LNCaP clone FGC (cell line): ENCODE results near the gene RPL35.

Experiments used
- DNase-seq: peaks from one replicate; pipeline ENCODE4 v3.0.0-alpha.2; 2011; ENCODE audit warnings: low read depth
- H3K4me3 ChIP-seq: 2 replicates; pipeline ENCODE4 v1.5.1; 2011; ENCODE audit warnings: mild to moderate bottlenecking, low read depth, low read length, control low read depth
- CTCF ChIP-seq: IDR thresholded peaks from 2 replicates; pipeline ENCODE4 v1.5.1; 2012; ENCODE audit warnings: mild to moderate bottlenecking; ENCODE audit not compliant: control insufficient read depth, insufficient read depth; ENCODE audit errors: extremely low read depth

RPL35 gene

GRCh38 chr9:124815601-124816000 is 46.2 kb downstream of the RPL35 start:
- no peak for TF ChIP-seq CTCF
- H3K4me3 ChIP-seq = no peak overlapping the region
- DNase-seq = no peak

- no peak overlapping the region for H3K4me3 ChIP-seq
- DNase-seq = no peak
- no peak for TF ChIP-seq CTCF
Measured at GRCh38 chr9:124814164-124814535, 47.6 kb downstream of the RPL35 start.

DNA sequence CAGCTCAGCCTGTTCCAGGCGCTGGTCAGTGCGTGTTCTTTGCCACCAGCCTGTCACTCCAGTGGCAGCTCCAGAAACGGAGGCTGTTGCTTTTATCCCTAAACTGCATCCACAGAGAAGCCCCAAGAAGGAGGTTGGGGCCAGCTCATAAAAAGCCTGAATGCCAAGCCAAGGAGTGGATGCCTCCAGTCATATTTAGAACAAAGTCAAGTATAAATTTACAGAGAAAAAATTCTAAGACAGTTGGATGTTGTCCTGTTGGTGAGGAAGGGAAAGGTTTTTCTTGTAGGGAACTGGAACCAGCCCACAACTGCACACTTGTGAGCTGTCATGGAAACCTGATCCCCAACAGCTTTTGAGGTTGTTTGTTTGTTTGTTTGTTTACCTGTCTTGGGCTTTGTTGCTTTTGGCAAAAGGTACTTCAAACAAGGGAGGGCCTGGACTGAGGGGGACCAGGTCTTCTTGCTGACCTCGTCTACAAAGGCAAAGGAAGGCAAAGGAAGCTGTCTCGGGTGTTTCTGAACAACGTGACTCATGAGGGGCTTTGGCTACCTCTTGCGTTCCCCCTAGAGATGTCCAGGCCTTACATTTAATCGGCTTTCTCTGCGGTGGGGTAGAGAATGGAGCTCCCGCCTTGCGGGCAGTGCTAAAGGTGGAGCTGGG is 48.1 kb downstream of the RPL35 start:
- no peak overlapping the region for H3K4me3 ChIP-seq
- no peak for DNase-seq
- no peak for TF ChIP-seq CTCF

- no peak for TF ChIP-seq CTCF
Measured at GRCh38 chr9:124813041-124813440, 48.7 kb downstream of the RPL35 start.

DNA sequence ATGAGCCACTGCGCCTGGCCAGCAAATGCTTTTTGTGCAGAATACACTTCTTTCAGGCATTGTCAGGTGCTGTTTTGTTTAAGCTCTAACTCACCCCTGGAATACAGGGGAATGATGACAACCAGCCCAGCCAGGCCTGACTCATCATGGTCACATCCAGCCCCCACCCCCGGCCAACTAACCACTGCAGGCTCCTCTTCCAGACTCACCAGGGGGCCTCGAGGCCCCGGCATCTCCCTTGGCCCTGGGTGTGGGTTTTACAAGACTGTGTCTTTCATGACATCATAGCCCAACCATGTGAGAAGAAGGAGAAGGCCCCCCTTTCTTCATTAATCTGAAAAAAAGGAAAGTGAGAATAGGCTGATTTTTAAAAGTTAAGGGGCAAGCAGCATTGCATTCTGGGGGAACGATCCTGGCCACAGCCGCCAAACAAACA is 49.3 kb downstream of the RPL35 start:
- DNase-seq = no peak
- no peak overlapping the region for H3K4me3 ChIP-seq
- no peak for TF ChIP-seq CTCF

More at GRCh38 chr9:124813041-124813440, 48.7 kb downstream of the RPL35 start:
- no peak for DNase-seq
- no peak overlapping the region for H3K4me3 ChIP-seq

GRCh38 chr9:124810663-124811355 is 50.9 kb downstream of the RPL35 start:
- H3K4me3 ChIP-seq = no peak overlapping the region
- TF ChIP-seq CTCF = no peak
- no peak for DNase-seq
